ENCODE measurements around the gene SPECC1L. TPM values are rescaled to one million over a fixed set of nuclear protein-coding genes. Genes with fewer than 3 reads are reported as not detected.
"Not testable (repeated sequence)": the region's sequence is repeated elsewhere in the genome, so short reads cannot be mapped to it uniquely, and the experiment has no call there.

SPECC1L gene
- total RNA-seq, 5 donors from 2014 or later (not counting 1 experiment from before 2014, with no cell fraction given) = 45.3 to 64.0 (median 54.5) TPM

DNA sequence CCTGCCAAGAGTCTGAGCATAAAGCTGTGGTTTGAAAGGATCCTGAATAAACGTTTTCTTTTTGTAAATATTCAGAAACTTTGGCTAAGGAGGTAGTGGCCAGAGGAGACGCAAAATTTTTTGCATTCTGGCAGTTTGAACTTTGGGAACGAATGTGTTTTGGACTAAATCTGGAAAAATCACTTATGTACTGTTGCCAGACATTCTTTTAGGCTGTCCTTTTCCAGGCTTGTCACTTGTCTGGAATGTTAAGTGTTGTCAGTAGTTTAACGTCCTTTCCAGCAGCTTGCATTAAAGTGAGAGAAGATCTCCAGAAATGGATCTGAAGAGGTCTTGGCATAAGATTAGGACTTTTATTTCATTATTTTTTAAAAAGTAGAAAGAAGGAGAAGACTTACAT is 18.5 kb downstream of the SPECC1L start:
- no peak for ATAC-seq (replicated peaks in 1 of 4)
- Histone ChIP-seq H3K9me3 (no peaks in the 10 kb centered on the region), H3K27me3 (replicated peaks in 1 of 2; ENCODE audit: control insufficient read depth in 2 of 2, extremely low read depth in 1 of 2, insufficient read depth in 2 of 2, low read length in 1 of 2) (no peaks in the 10 kb centered on the region), H3K4me3 (ENCODE audit: control insufficient read depth in 1 of 2, extremely low read depth in 1 of 2, low read length in 1 of 2) (no peak overlapping the region), H3K4me1 (ENCODE audit: control insufficient read depth in 1 of 2, extremely low read depth in 1 of 2, insufficient read depth in 2 of 2, low read length in 2 of 2) (peaks cover 17 to 18% of the 10 kb centered on the region in 2 experiments), H3K27ac (ENCODE audit: low read length) (no peak overlapping the region), H3K36me3 (ENCODE audit: control insufficient read depth in 2 of 2, extremely low read depth in 1 of 2, insufficient read depth in 1 of 2, low read length in 1 of 2) (no peaks in the 10 kb centered on the region)
- H3K27ac Mint-ChIP-seq = no peak overlapping the region
- WGBS (ENCODE audit: insufficient coverage) = 92% methylated on average over 3 of the region's 4 CpGs
- no peaks in the 10 kb centered on the region for H3K9me3 Mint-ChIP-seq
- no peak overlapping the region for H3K4me3 Mint-ChIP-seq
- no peak for DNase-seq
- H3K4me1 Mint-ChIP-seq = peaks cover 52 to 58% (median 56%) of the 10 kb centered on the region in 3 donors
- H3K27me3 Mint-ChIP-seq = no peaks in the 10 kb centered on the region
- peaks cover 5% of the 10 kb centered on the region for H3K36me3 Mint-ChIP-seq
- ChIA-PET CTCF (interaction anchor here in 1 of 2 donors (0.7 kb wide), 1 partner anchor 99 kb away, joined by 3 read pairs; no protein-coding TSS in a partner anchor), POLR2A (no interaction called here)

DNA sequence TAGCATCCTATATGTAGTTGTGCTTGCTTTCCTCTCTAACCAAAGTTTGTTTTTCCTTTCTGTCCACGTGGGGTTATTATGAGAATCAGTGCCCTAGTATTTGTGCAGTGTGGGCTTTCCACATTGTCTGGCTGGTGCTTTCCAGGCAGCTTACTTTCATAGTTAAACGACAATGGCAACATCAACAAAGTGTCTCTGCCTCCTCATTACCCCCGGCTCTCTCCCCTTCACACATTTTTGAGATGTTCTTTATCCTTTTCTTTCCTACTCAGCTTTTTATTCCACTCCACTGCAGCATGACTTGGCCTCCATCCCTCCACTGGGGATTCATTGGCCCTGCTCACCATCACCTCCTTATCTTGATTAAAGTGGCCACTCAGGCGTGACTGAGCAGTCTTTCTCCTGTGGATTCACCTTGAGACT is 19.1 kb downstream of the SPECC1L start:
- Histone ChIP-seq H3K36me3 (ENCODE audit: control insufficient read depth in 2 of 2, extremely low read depth in 1 of 2, insufficient read depth in 1 of 2, low read length in 1 of 2) (no peaks in the 10 kb centered on the region), H3K9me3 (no peaks in the 10 kb centered on the region), H3K4me1 (ENCODE audit: control insufficient read depth in 1 of 2, extremely low read depth in 1 of 2, insufficient read depth in 2 of 2, low read length in 2 of 2) (peaks cover 13 to 15% of the 10 kb centered on the region in 2 experiments), H3K27ac (ENCODE audit: low read length) (no peak overlapping the region), H3K4me3 (ENCODE audit: control insufficient read depth in 1 of 2, extremely low read depth in 1 of 2, low read length in 1 of 2) (no peak overlapping the region), H3K27me3 (replicated peaks in 1 of 2; ENCODE audit: control insufficient read depth in 2 of 2, extremely low read depth in 1 of 2, insufficient read depth in 2 of 2, low read length in 1 of 2) (no peaks in the 10 kb centered on the region)
- ChIA-PET CTCF (interaction anchor here in 1 of 2 donors (0.7 kb wide), 1 partner anchor 100 kb away, joined by 3 read pairs; no protein-coding TSS in a partner anchor), POLR2A (no interaction called here)
- DNase-seq = no peak
- Mint-ChIP-seq H3K4me3 (no peak overlapping the region), H3K9me3 (no peaks in the 10 kb centered on the region), H3K27me3 (no peaks in the 10 kb centered on the region), H3K4me1 (peaks cover 46 to 54% (median 51%) of the 10 kb centered on the region in 3 donors), H3K27ac (no peak overlapping the region), H3K36me3 (peaks cover 5% of the 10 kb centered on the region)
- ATAC-seq (replicated peaks in 1 of 4) = no peak
- WGBS (ENCODE audit: insufficient coverage) = 70% methylated on average over 3 of the region's 4 CpGs

DNA sequence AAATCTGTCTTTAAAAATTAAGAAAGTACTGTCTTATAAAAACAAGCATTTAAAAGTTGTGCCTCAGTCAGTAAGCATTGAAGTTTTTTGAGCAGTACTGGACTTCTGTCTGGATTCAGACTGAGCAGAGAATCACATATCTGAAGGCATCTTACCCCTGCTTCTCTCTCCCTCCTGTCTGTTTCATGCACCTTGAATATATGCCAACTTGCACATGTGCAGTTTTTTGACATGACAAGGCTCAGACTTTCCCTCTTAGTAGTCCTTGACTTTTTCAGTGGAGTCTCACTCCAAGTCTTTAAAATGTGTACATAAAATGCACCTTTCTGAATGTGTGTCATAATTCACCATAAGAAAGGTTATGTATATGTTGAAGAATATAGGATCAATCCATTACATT is 19.8 kb downstream of the SPECC1L start:
- no peak for ATAC-seq (replicated peaks in 1 of 4)
- peaks cover 7 to 10% of the 10 kb centered on the region in 2 experiments for H3K4me1 ChIP-seq (ENCODE audit: control insufficient read depth in 1 of 2, extremely low read depth in 1 of 2, insufficient read depth in 2 of 2, low read length in 2 of 2)
- POLR2A ChIA-PET = no interaction called here
- H3K4me3 Mint-ChIP-seq = no peak overlapping the region
- no peaks in the 10 kb centered on the region for H3K27me3 Mint-ChIP-seq
- no peaks in the 10 kb centered on the region for H3K27me3 ChIP-seq (replicated peaks in 1 of 2; ENCODE audit: control insufficient read depth in 2 of 2, extremely low read depth in 1 of 2, insufficient read depth in 2 of 2, low read length in 1 of 2)
- H3K9me3 ChIP-seq = no peaks in the 10 kb centered on the region
- no peaks in the 10 kb centered on the region for H3K9me3 Mint-ChIP-seq
- no peak for DNase-seq
- CTCF ChIA-PET = no interaction called here
- no peak overlapping the region for H3K27ac ChIP-seq (ENCODE audit: low read length)
- no peak overlapping the region for H3K4me3 ChIP-seq (ENCODE audit: control insufficient read depth in 1 of 2, extremely low read depth in 1 of 2, low read length in 1 of 2)
- no peak overlapping the region for H3K27ac Mint-ChIP-seq
- peaks cover 5% of the 10 kb centered on the region for H3K36me3 Mint-ChIP-seq
- H3K4me1 Mint-ChIP-seq = peaks cover 40 to 48% (median 44%) of the 10 kb centered on the region in 3 donors
- no peaks in the 10 kb centered on the region for H3K36me3 ChIP-seq (ENCODE audit: control insufficient read depth in 2 of 2, extremely low read depth in 1 of 2, insufficient read depth in 1 of 2, low read length in 1 of 2)

DNA sequence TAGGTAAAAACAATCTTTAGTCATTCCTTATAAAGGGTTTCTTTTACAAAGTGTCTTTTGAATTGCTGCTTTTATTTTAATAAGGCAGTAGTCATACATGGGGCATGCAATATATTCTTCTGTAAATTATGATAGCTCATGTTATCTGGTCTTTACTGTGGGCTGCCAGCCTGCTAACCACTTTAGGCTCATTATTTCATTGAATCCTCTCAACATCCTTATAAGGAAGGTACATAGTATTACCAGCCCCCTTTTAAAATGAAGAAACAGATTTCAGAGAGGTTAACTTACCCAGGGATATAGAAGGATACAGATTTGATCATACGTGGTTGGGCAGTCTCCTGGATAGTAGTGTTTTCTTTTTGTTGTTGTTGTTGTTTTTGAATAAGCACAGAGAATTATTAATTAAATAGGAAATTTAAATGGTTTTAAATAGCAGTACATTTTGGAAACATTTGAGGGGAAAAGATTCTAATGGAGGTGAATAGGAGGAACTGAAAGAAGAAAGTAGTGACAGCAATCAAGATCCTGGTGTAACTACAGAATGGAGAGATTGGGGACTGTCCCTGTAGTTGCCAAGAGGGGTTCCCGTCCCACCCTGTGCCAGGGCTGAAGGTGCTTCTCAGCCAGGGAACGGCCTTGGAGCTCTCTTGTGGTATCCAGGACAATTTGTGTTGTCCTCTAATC is 21.0 kb downstream of the SPECC1L start:
- H3K36me3 Mint-ChIP-seq = peaks cover 5% of the 10 kb centered on the region
- H3K4me1 Mint-ChIP-seq = peaks cover 34 to 46% (median 36%) of the 10 kb centered on the region in 3 donors
- ChIA-PET POLR2A (no interaction called here), CTCF (no interaction called here)
- ATAC-seq (replicated peaks in 1 of 4) = no peak
- peaks cover 0 to 6% of the 10 kb centered on the region in 2 experiments for H3K4me1 ChIP-seq (ENCODE audit: control insufficient read depth in 1 of 2, extremely low read depth in 1 of 2, insufficient read depth in 2 of 2, low read length in 2 of 2)
- no peak for DNase-seq
- H3K36me3 ChIP-seq (ENCODE audit: control insufficient read depth in 2 of 2, extremely low read depth in 1 of 2, insufficient read depth in 1 of 2, low read length in 1 of 2) = no peaks in the 10 kb centered on the region
- no peaks in the 10 kb centered on the region for H3K27me3 Mint-ChIP-seq
- no peaks in the 10 kb centered on the region for H3K27me3 ChIP-seq (replicated peaks in 1 of 2; ENCODE audit: control insufficient read depth in 2 of 2, extremely low read depth in 1 of 2, insufficient read depth in 2 of 2, low read length in 1 of 2)
- no peak overlapping the region for H3K27ac Mint-ChIP-seq
- H3K9me3 ChIP-seq = no peaks in the 10 kb centered on the region
- no peak overlapping the region for H3K4me3 ChIP-seq (ENCODE audit: control insufficient read depth in 1 of 2, extremely low read depth in 1 of 2, low read length in 1 of 2)
- no peak overlapping the region for H3K4me3 Mint-ChIP-seq
- H3K27ac ChIP-seq (ENCODE audit: low read length) = no peak overlapping the region
- 100% methylated on average over 2 of the region's 3 CpGs for WGBS (ENCODE audit: insufficient coverage)
- no peaks in the 10 kb centered on the region for H3K9me3 Mint-ChIP-seq

DNA sequence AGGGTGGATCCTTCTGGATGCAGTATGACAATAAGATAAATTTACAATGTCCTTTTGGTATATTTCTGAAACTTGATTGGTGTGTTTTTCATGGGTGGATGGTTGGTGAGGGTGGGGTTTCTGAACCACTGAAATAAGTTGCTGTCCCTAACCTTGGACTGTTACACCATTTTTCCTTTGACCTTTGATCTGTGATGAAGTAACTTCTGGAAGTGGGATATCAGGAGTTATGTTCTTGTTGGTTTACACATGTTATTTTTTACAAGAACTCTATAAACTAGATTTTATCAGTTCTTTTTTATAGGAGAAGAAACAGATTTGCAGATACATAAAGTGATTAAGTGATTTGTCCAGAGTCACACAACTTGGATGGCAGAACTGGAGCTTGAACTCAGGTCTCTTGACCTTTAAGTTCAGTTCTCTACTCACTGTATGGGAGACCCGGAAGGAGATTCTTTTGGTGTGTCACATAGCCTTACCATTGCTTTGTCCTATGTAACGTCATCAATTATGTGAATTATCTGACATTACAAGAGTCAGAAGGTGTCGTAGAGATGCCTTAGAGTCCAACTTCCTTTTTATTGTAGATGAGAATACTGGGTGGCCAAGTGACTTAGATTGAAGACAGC is 21.7 kb downstream of the SPECC1L start:
- H3K27me3 ChIP-seq (replicated peaks in 1 of 2; ENCODE audit: control insufficient read depth in 2 of 2, extremely low read depth in 1 of 2, insufficient read depth in 2 of 2, low read length in 1 of 2); H3K36me3 ChIP-seq (ENCODE audit: control insufficient read depth in 2 of 2, extremely low read depth in 1 of 2, insufficient read depth in 1 of 2, low read length in 1 of 2); H3K36me3 Mint-ChIP-seq; H3K27ac Mint-ChIP-seq; H3K4me1 ChIP-seq (ENCODE audit: control insufficient read depth in 1 of 2, extremely low read depth in 1 of 2, insufficient read depth in 2 of 2, low read length in 2 of 2); DNase-seq; H3K4me3 Mint-ChIP-seq; H3K27ac ChIP-seq (ENCODE audit: low read length); POLR2A ChIA-PET; H3K27me3 Mint-ChIP-seq; H3K9me3 ChIP-seq; H3K4me3 ChIP-seq (ENCODE audit: control insufficient read depth in 1 of 2, extremely low read depth in 1 of 2, low read length in 1 of 2); CTCF ChIA-PET; ATAC-seq (replicated peaks in 1 of 4); H3K9me3 Mint-ChIP-seq: not testable (repeated sequence)
- H3K4me1 Mint-ChIP-seq = peaks cover 29 to 43% (median 32%) of the 10 kb centered on the region in 3 donors
- WGBS (ENCODE audit: insufficient coverage) = no CpG with 5 or more reads among the region's 3 CpGs

DNA sequence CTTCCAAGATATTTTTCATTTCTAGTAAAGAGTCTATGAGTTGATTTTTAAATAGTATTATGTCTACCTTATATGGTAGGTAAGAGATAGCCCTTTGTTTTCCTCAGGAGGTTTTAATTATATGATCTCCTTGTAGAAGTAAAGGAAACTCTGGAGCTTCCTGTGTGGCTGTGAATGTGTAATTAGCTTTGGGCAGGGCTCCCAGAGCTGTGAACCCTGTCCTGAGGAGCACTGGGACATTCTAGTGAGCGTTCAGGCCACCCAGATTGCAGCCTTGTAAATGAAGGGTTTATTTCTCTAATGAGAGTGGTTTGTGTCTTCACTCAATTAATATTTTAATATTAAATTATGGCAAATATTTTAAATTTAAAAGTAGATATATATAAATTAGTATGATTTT is 24.3 kb downstream of the SPECC1L start:
- ATAC-seq (replicated peaks in 1 of 4); H3K9me3 ChIP-seq; H3K36me3 Mint-ChIP-seq; H3K27ac Mint-ChIP-seq; H3K4me3 Mint-ChIP-seq; H3K4me1 ChIP-seq (ENCODE audit: control insufficient read depth in 1 of 2, extremely low read depth in 1 of 2, insufficient read depth in 2 of 2, low read length in 2 of 2); POLR2A ChIA-PET; H3K36me3 ChIP-seq (ENCODE audit: control insufficient read depth in 2 of 2, extremely low read depth in 1 of 2, insufficient read depth in 1 of 2, low read length in 1 of 2); H3K4me3 ChIP-seq (ENCODE audit: control insufficient read depth in 1 of 2, extremely low read depth in 1 of 2, low read length in 1 of 2); CTCF ChIA-PET; H3K27ac ChIP-seq (ENCODE audit: low read length); H3K9me3 Mint-ChIP-seq; H3K27me3 Mint-ChIP-seq; H3K27me3 ChIP-seq (replicated peaks in 1 of 2; ENCODE audit: control insufficient read depth in 2 of 2, extremely low read depth in 1 of 2, insufficient read depth in 2 of 2, low read length in 1 of 2); DNase-seq: not testable (repeated sequence)
- no CpG with 5 or more reads among the region's 1 CpG for WGBS (ENCODE audit: insufficient coverage)
- peaks cover 31 to 46% (median 38%) of the 10 kb centered on the region in 3 donors for H3K4me1 Mint-ChIP-seq
